Heart left ventricle (tissue), 13 donors: Measurements from ENCODE around the gene MAP7D3.

Experiments used
- CTCF ChIP-seq, 12 donors: fragments of 200-600 bp; sonication (generic) in 4 of 12; IDR thresholded peaks; one replicate each; pipeline versions ENCODE4 v1.5.0 to v1.8.0; 2018 to 2022; ENCODE audit warnings: antibody characterized with exemption in 12 of 12, mild to moderate bottlenecking in 5 of 12
- POLR2A ChIP-seq, 2 donors: fragments of 450-650 bp; IDR thresholded peaks; one replicate each; pipeline ENCODE4 v1.6.1; 2017; ENCODE audit warnings: antibody characterized with exemption in 2 of 2, mild to moderate bottlenecking in 2 of 2, moderate library complexity in 2 of 2
- donor health status: ischemic (EF 13 %, LVEDD 7.1; RV severe dilation, severe dysfunction).
- donor health status: DM: no; HTN: yes; CAD: no.
- donor health status: DM: no; HTN: no; CAD: no.
- donor health status: ischemic (EF 25% LVEDD 6.9; RV normal size, moderate dysfunction).
- donor health status: ischemic (EF 25% LVEDD 5.7; RV mildly dilated, moderate dysfunction).
- donor health status: ischemic (EF 35%, LVEDD 5.7; RV mildly dilated, moderate dysfunction).
- donor health status: nonischemic (EF 11% LVEDD 7.7; RV severe dilation, severe dysfunction).
- donor health status: DM: yes; HTN: yes; CAD: no.
- donor health status: PGD.
- donor health status: ischemic (EF 29% LVEDD 5.4; RV normal size, mild dysfunction).
- donor health status: nonischemic (EF 23%, LVEDD 6.1; RV moderate dilation, normal function).

- TF ChIP-seq CTCF (IDR thresholded peaks at IDR 0.05) = peak; percentile 34 to 64 (median 50)
- TF ChIP-seq POLR2A (IDR thresholded peaks at IDR 0.05) = no peak
Measured at GRCh38 chrX:136209016-136209738, 42.0 kb downstream of the MAP7D3 start.
